IPS-11a (cell line): ENCODE results near the gene RCSD1.

Experiments
- H3K4me3 ChIP-seq: one replicate; pipeline ENCODE4 v1.5.1; 2013; ENCODE audit warnings: low read depth, low read length, control low read depth

Gene RCSD1

GRCh38 chr1:167617153-167618147, 12.6 kb upstream of the RCSD1 start:
- H3K4me3 ChIP-seq = no peak overlapping the region

GRCh38 chr1:167618366-167618765, 11.7 kb upstream of the RCSD1 start:
- H3K4me3 ChIP-seq = no peak overlapping the region

GRCh38 chr1:167618789-167619188, 11.2 kb upstream of the RCSD1 start:
- no peak overlapping the region for H3K4me3 ChIP-seq

- H3K4me3 ChIP-seq = no peak overlapping the region
Observed at GRCh38 chr1:167620002-167620401, 10.0 kb upstream of the RCSD1 start.

GRCh38 chr1:167621780-167622313, 8.2 kb upstream of the RCSD1 start:
- H3K4me3 ChIP-seq = no peak overlapping the region

- H3K4me3 ChIP-seq = no peak overlapping the region
Observed at GRCh38 chr1:167623951-167624350, 6.1 kb upstream of the RCSD1 start.

- no peak overlapping the region for H3K4me3 ChIP-seq
Observed at GRCh38 chr1:167625040-167625823, 4.8 kb upstream of the RCSD1 start.

GRCh38 chr1:167627615-167627864, 2.5 kb upstream of the RCSD1 start:
- no peak overlapping the region for H3K4me3 ChIP-seq

GRCh38 chr1:167627865-167628641, 2.0 kb upstream of the RCSD1 start:
- no peak overlapping the region for H3K4me3 ChIP-seq

- no peak overlapping the region for H3K4me3 ChIP-seq
Observed at GRCh38 chr1:167628741-167629515, 1.1 kb upstream of the RCSD1 start.

- peak overlapping the region; percentile 54 for H3K4me3 ChIP-seq
Observed at GRCh38 chr1:167630568-167631385, 745 bp downstream of the RCSD1 start.

- H3K4me3 ChIP-seq = no peak overlapping the region
Observed at GRCh38 chr1:167631386-167631935, 1.4 kb downstream of the RCSD1 start.

GRCh38 chr1:167631936-167632614, 2.0 kb downstream of the RCSD1 start:
- H3K4me3 ChIP-seq = no peak overlapping the region

GRCh38 chr1:167633258-167633944, 3.4 kb downstream of the RCSD1 start:
- no peak overlapping the region for H3K4me3 ChIP-seq

- no peak overlapping the region for H3K4me3 ChIP-seq
Observed at GRCh38 chr1:167634435-167634834, 4.4 kb downstream of the RCSD1 start.

- no peak overlapping the region for H3K4me3 ChIP-seq
Observed at GRCh38 chr1:167635156-167635648, 5.2 kb downstream of the RCSD1 start.

- no peak overlapping the region for H3K4me3 ChIP-seq
Observed at GRCh38 chr1:167635941-167636340, 5.9 kb downstream of the RCSD1 start.

- H3K4me3 ChIP-seq = no peak overlapping the region
Observed at GRCh38 chr1:167638064-167638463, 8.0 kb downstream of the RCSD1 start.
